MM.1S (cell line): ENCODE data around the gene SLC25A1.

ENCODE experiments used
- DNase-seq: peaks from one replicate; pipeline ENCODE4 v3.0.0-alpha.2; 2015
- H2AFZ ChIP-seq: fragments of 300-600 bp; sonication (generic); 2 replicates; pipeline ENCODE4 v1.6.0; 2016; ENCODE audit warnings: antibody characterized with exemption, low read length
- H3F3A ChIP-seq: fragments of 300-600 bp; sonication (generic); 2 replicates; pipeline ENCODE4 v1.6.1; 2016; ENCODE audit warnings: mild to moderate bottlenecking, antibody characterized with exemption, low read length, moderate library complexity, mixed read lengths; ENCODE audit not compliant: insufficient read depth
- H3K27ac ChIP-seq: fragments of 300-600 bp; sonication (generic); 2 replicates; pipeline ENCODE4 v1.5.1; 2016; ENCODE audit warnings: mild to moderate bottlenecking, low read length
- H3K27me3 ChIP-seq: fragments of 300-600 bp; sonication (generic); replicated peaks from 2 replicates; pipeline ENCODE4 v1.6.0; 2016; ENCODE audit warnings: low read length; ENCODE audit not compliant: insufficient read depth
- H3K36me3 ChIP-seq: fragments of 300-600 bp; sonication (generic); replicated peaks from 2 replicates; pipeline ENCODE4 v1.6.1; 2016; ENCODE audit warnings: mild to moderate bottlenecking, low read length, mixed read lengths; ENCODE audit not compliant: insufficient read depth
- H3K4me1 ChIP-seq: fragments of 300-600 bp; sonication (generic); 2 replicates; pipeline ENCODE4 v1.6.1; 2016; ENCODE audit warnings: low read length, mixed read lengths
- H3K4me2 ChIP-seq: fragments of 300-600 bp; sonication (generic); 2 replicates; pipeline ENCODE4 v1.6.0; 2016; ENCODE audit warnings: low read depth, low read length
- H3K4me3 ChIP-seq: fragments of 300-600 bp; sonication (generic); 2 replicates; pipeline ENCODE4 v1.5.1; 2016; ENCODE audit warnings: low read length, mixed read lengths
- H3K79me2 ChIP-seq: fragments of 300-600 bp; sonication (generic); 2 replicates; pipeline ENCODE4 v1.6.1; 2016; ENCODE audit warnings: mixed run types, low read length, mixed read lengths
- H3K9ac ChIP-seq: fragments of 300-600 bp; sonication (generic); 2 replicates; pipeline ENCODE4 v1.6.1; 2016; ENCODE audit warnings: low read length, mixed read lengths
- H3K9me2 ChIP-seq: fragments of 300-600 bp; sonication (generic); replicated peaks from 2 replicates; pipeline ENCODE4 v1.6.1; 2016; ENCODE audit warnings: mild to moderate bottlenecking, low read length, mixed read lengths; ENCODE audit not compliant: insufficient read depth
- H3K9me3 ChIP-seq: fragments of 300-600 bp; sonication (generic); replicated peaks from 2 replicates; pipeline ENCODE4 v1.6.1; 2016; ENCODE audit warnings: mild to moderate bottlenecking, low read length, mixed read lengths; ENCODE audit not compliant: insufficient read depth
- H4K20me1 ChIP-seq: fragments of 300-600 bp; sonication (generic); 2 replicates; pipeline ENCODE4 v1.6.1; 2016; ENCODE audit warnings: mild to moderate bottlenecking, low read length, moderate library complexity, mixed read lengths; ENCODE audit not compliant: insufficient read depth
- EZH2 ChIP-seq: fragments of 300-600 bp; sonication (generic); optimal IDR thresholded peaks from 2 replicates; pipeline ENCODE3; 2017; ENCODE audit warnings: low read depth, mild to moderate bottlenecking, antibody characterized with exemption, low read length, mixed read lengths
- EZH2phosphoT487 ChIP-seq: fragments of 300-600 bp; sonication (generic); IDR thresholded peaks from 2 replicates; pipeline ENCODE4 v1.6.1; 2018; ENCODE audit warnings: antibody characterized with exemption, low read length
- TF ChIP-seq, protein P1 (sequence below): fragments of 300-600 bp; sonication (generic); IDR thresholded peaks from 2 replicates; pipeline ENCODE4 v1.5.1; 2016; ENCODE audit warnings: antibody characterized with exemption, low read length, mixed read lengths

Gene SLC25A1

GRCh38 chr22:19183216-19183615, 4.7 kb upstream of the SLC25A1 start:
- H3K4me2 ChIP-seq = no peak overlapping the region
- H3F3A ChIP-seq = peaks cover 5% of the 10 kb centered on the region; the same call in 1 of the 2 replicates
- no peak overlapping the region for H3K4me3 ChIP-seq
- no peaks in the 10 kb centered on the region for H3K79me2 ChIP-seq
- H3K9ac ChIP-seq = no peak overlapping the region
- no peak overlapping the region for H2AFZ ChIP-seq
- no peak overlapping the region for H3K27ac ChIP-seq
- no peak for DNase-seq
- H4K20me1 ChIP-seq = no peaks in the 10 kb centered on the region
- no peaks in the 10 kb centered on the region for H3K27me3 ChIP-seq
- no peaks in the 10 kb centered on the region for H3K9me3 ChIP-seq
- H3K36me3 ChIP-seq = no peaks in the 10 kb centered on the region
- H3K9me2 ChIP-seq = no peaks in the 10 kb centered on the region
- peaks cover 3% of the 10 kb centered on the region; the same call in 1 of the 2 replicates for H3K4me1 ChIP-seq
- TF ChIP-seq EZH2 (no peak), EZH2phosphoT487 (no peak)
- TF ChIP-seq, protein P1, sequence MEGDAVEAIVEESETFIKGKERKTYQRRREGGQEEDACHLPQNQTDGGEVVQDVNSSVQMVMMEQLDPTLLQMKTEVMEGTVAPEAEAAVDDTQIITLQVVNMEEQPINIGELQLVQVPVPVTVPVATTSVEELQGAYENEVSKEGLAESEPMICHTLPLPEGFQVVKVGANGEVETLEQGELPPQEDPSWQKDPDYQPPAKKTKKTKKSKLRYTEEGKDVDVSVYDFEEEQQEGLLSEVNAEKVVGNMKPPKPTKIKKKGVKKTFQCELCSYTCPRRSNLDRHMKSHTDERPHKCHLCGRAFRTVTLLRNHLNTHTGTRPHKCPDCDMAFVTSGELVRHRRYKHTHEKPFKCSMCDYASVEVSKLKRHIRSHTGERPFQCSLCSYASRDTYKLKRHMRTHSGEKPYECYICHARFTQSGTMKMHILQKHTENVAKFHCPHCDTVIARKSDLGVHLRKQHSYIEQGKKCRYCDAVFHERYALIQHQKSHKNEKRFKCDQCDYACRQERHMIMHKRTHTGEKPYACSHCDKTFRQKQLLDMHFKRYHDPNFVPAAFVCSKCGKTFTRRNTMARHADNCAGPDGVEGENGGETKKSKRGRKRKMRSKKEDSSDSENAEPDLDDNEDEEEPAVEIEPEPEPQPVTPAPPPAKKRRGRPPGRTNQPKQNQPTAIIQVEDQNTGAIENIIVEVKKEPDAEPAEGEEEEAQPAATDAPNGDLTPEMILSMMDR = no peak

DNA sequence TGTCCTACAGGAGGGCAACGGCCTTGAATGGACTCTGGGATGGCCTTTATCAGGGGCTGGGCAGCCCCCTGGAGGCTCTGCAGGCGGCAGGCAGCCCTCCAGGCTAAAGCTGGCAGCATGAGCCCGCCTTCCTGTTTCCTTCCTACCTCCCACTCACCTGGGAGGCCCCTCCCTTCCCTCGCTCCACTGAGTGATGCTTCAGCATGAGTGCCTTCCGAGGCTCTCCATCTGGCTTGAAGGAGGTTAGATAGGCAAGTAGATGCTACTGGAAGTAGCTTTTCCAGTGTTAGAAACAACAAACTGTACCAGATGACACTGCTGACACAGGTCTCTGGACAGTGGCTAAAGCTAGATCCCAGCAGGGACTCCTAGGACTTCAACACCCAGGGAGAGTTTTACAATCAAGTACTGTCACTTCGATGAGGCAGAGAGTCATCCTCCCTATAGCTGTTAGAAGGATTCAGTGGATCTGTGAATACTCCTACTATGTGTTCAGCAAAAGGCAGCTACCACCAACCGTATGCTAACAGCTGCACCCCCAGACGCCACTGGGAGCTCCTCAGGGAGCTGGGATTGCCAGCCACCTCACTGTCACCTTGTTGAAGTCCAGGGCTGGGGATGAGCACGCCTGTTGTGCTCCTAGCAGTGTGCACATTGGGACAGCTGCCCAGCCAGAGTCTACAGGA, 4.1 kb upstream of the SLC25A1 start:
- Histone ChIP-seq H3K27me3 (no peaks in the 10 kb centered on the region), H3K4me2 (no peak overlapping the region), H3K36me3 (no peaks in the 10 kb centered on the region), H3K9me3 (no peaks in the 10 kb centered on the region), H3K4me3 (no peak overlapping the region), H3K79me2 (peaks cover 5% of the 10 kb centered on the region), H3K27ac (no peak overlapping the region), H3F3A (peaks cover 8% of the 10 kb centered on the region; the same call in 1 of the 2 replicates), H2AFZ (no peak overlapping the region), H4K20me1 (no peaks in the 10 kb centered on the region), H3K9me2 (no peaks in the 10 kb centered on the region), H3K4me1 (peaks cover 3% of the 10 kb centered on the region; the same call in 1 of the 2 replicates), H3K9ac (no peak overlapping the region)
- TF ChIP-seq EZH2 = no peak
- TF ChIP-seq, protein P1 = no peak
- no peak for TF ChIP-seq EZH2phosphoT487
- DNase-seq = no peak

DNA sequence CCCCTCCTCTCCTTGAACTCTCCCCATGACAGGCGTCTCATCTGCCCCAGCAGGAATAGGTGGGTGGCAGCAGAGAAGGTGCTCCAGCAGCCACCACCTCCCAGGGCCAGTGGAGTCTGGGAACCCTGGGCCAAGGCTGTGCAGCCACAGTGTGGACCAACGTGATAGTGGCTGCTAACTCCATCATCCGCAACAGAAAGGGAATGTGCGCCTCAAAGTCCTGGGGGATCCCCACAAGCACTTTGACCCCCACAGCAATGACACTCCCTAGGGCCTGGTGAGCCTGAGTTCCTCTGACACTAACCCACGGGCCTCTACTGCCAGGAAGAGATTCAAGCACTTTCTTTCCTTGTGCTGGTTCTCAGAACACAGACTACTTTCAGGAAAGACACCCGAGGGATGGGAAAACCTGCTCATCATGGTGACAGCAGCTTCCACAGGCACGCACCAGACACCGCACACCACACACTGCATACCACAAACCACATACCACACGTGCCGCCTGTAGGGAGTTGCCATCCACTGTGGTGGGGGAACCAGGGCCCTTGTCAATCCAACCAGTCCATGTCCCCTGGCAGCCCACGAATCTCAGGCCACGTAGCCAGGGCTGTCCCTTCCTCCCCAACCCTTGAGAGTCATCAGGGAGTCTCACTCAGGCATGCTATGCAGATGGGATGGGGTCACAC, 3.4 kb upstream of the SLC25A1 start:
- H3K4me2 ChIP-seq = no peak overlapping the region
- H3F3A ChIP-seq = peaks cover 13% of the 10 kb centered on the region; the same call in 1 of the 2 replicates

More for the DNA sequence above, 3.4 kb upstream of the SLC25A1 start:
- no peak for TF ChIP-seq EZH2
- no peak for TF ChIP-seq EZH2phosphoT487
- TF ChIP-seq, protein P1 = no peak
- no peaks in the 10 kb centered on the region for H3K36me3 ChIP-seq
- H2AFZ ChIP-seq = no peak overlapping the region
- H3K27me3 ChIP-seq = no peaks in the 10 kb centered on the region
- H3K27ac ChIP-seq = no peak overlapping the region
- peaks cover 12% of the 10 kb centered on the region for H3K79me2 ChIP-seq
- H3K4me3 ChIP-seq = no peak overlapping the region
- H3K4me1 ChIP-seq = peaks cover 3% of the 10 kb centered on the region; the same call in 1 of the 2 replicates
- H3K9me3 ChIP-seq = no peaks in the 10 kb centered on the region
- no peaks in the 10 kb centered on the region for H3K9me2 ChIP-seq
- H3K9ac ChIP-seq = no peak overlapping the region
- no peak for DNase-seq
- no peaks in the 10 kb centered on the region for H4K20me1 ChIP-seq
